A549 treated with AZD2906 at 1 μM for 4 hours (cell line): ENCODE measurements around the gene THAP12. TPM values are rescaled to one million over a fixed set of nuclear protein-coding genes. Genes with fewer than 3 reads are reported as not detected.

ENCODE experiments used
- total RNA-seq: library from RNA; stranded (reverse); fragments of 200-300 nt; extraction: Qiagen RNA extraction; gene quantifications from 5 replicates; pipeline ENCODE4 v1.2.3, GENCODE V29; 2022

THAP12 gene
- 40.7 to 51.0 TPM (median 43.0 TPM) in 5 replicates for total RNA-seq

GRCh38 chr11:76380977-76381719 lies at the start of gene THAP12, which contains the start of gene GVQW3:
THAP12 (minus strand) TSS chr11:76381132; CDS start chr11:76380836, 296 bp downstream.
GVQW3 (plus strand) TSS chr11:76381323; CDS start chr11:76381829, 506 bp downstream.

Other genes with a start within 250 kb of the THAP12 start
- gene WNT11, start 174.6 kb downstream of the THAP12 start, total RNA-seq = 1.9 to 2.4 TPM (median 2.2 TPM) in 5 replicates
- 0.62 to 1.0 TPM (median 0.71 TPM) in 5 replicates for gene GVQW3, start 191 bp upstream of the THAP12 start, total RNA-seq
- gene EMSY, start 63.9 kb upstream of the THAP12 start, total RNA-seq = 10.1 to 13.8 TPM (median 11.2 TPM) in 5 replicates